Stimulated activated naive CD4-positive, alpha-beta T cell (primary cell): ENCODE results near the gene ASXL3.

Experiments used
- DNase-seq, 6 experiments: peaks; one replicate each; lab custom pipeline; 2025; lab: John Stamatoyannopoulos, UW

Gene ASXL3

DNA sequence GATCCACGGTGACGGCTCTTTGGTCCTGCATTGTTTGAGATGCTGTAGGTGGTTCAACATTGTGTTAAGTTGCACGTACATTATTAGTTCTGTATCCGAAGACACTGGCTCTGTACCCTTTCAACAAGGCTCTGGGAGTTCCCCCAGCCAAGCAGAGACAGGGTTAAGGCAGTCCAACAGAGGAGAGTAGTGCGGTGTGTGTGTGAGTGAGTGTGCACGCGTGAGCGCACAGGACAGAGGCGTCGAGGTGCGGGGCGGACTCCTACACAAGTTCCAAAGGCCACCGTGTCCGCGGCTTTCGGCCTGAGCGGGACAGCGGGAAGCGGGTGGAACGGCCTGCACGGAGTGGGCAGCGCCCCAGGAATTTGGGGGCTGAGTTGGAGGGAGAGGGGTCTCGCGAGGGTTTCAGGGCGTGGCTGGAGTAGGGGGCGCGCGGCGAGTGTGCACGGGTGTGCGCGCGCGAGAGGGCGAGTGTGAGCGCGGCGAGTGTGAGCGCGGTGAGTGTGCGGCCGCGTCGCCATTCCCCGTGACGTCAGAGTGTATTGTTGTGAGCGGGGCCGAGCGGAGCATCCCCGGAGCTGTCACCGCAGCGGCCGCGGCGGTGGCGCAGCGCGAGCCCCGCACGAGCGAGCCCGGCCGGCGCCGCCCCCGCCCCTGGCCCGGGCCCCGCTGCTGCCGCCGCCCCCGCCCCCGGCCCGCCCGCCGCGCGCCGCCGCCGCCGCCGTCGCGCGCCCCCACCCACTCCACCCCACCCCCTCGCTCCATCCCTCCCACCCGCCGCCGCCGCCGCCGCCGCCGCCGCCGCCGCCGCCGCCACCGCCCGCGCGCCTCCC, at the start of gene ASXL3:
Gene ASXL3, plus strand, starts transcription at position 535 of the 833 bp plus-strand sequence. CDS start 413 bp downstream, outside the sequence.
- DNase-seq, result peak in 1 of 6 experiments; percentile 1

DNA sequence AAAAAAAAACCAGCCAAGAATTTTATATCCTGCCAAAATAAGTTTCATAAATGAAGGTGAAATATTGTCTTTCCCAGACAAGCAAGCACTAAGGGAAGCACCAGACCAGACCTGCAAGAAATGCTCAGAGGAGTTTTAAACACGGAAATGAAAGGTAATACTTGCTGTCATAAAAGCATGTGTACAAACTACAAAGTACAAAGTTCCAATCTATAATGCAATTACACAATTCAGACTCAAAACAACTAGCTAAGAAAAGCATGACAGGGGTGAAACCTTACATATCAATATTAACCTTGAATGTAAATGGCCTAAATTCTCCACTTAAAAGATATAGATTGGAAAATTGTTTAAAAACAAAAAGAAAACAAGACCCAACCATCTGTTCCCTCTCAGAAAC, 45.0 kb upstream of the ASXL3 start:
- no peak for DNase-seq

DNA sequence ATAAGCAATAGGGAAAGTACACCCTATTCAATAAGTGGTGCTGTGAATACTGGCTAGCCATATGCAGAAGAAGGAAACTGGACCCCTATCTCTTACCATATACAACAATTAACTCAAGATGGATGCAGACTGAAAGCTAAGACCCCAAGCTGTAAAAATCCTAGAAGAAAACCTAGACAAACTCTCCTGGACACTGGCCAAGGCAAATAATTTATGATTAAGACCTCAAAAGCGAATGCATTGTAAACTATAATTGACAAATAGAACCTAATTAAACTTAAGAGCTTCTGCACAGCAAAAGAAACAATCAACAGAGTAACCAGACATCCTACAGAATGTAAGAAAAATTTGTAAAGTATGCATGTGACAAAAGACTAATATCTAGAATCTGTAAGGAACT, 41.1 kb upstream of the ASXL3 start:
- DNase-seq, result no peak

DNA sequence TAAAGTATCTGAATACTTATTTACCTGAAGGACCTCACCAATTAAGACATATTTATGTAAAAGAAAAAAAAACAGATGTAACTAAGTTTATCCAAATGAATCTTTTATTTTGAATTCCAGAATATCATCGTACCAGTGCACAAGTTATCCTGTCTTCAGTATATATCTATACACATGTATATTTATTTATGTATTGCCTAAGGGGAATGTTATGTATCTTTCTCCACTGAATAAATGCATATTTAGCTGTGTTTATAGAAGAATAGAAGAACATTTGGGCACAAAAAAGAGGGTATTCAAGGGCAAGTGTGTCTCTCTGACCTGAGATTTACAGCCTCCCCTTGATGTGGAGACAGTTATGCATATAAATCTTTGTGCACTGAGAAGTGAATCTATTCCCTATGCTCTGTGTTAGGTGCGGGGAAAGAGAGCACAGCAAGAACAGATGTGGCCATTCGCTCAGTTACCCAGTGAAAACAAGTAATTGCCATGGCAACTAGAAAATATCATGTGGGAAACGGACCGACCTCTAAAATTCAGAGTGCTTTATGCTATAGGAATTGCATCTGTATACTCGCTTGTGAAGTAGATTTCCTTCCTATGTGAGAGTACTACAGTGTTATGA, 39.5 kb upstream of the ASXL3 start:
- no peak for DNase-seq

DNA sequence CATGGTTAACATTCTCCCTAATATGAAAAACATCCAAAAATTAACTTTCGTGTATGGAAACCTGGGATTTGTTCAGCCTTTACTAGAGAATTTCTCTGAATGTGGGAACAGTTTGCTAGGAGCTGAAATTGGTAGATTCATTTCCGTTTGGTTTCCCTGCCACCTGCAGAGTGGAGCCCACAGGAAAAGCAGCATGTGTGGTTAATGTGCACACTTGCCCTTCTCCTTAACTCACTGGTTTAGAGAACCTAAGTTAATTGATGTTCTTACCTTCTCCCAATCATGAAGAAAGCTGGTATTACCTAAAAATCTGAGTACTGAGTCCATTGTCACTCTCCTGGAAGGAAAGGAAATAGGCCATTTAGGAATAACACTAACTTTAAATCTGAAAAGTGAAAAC, 37.6 kb upstream of the ASXL3 start:
- no peak for DNase-seq

DNA sequence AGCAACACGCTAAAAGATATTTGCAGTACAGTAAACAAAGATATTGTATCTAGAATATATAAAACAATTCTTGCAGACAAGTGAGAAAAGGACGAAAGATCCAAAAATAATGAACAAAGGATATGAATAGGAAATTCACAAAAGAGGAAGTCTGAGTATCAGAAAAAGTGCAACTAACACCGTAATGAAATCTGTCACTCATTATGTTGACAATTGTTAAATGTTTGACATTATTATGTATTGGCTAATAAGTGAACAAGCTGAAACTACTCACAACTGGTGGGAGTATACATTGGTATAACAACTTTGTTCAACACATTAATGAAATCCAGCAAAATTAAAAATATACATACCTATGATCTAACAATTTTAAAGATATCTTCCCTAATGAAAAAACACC, 36.7 kb upstream of the ASXL3 start:
- DNase-seq, result no peak

DNA sequence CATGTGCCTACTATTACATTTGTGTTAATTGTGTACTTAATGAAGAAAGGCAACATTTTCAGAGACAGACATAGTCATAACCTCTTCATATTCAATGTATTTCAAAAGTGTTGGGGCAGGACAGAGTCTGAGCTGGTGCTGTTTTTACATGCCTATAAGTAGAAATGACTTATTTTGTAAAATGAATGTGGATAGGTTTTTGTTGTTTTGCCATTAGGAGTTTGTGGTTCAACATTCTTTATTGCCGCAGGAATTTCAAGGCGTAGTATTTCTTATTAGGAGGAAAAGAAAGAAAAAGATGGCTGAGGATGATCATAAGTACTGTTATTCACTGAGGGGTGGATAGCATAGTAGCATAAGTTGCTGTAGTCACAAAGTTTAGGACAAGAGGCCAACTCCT, 21.2 kb upstream of the ASXL3 start:
- DNase-seq, result no peak

DNA sequence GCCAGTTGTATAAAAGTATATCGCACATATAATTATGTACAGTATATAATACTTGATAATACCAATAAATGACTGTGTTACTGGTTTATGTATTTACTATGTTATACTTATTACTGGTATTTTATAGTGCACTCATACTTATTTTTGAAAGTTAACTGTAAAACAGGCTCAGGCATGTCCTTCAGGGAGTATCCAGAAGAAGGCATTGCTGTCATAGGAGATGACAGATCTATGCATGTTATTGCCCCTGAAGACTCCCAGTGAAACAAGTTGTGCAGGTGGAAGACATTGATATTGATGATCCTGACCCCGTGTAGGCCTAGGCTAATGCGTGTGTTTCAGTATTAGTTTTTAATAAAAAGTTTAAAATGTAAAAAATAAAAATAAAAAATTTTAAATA, 20.3 kb upstream of the ASXL3 start:
- no peak for DNase-seq

DNA sequence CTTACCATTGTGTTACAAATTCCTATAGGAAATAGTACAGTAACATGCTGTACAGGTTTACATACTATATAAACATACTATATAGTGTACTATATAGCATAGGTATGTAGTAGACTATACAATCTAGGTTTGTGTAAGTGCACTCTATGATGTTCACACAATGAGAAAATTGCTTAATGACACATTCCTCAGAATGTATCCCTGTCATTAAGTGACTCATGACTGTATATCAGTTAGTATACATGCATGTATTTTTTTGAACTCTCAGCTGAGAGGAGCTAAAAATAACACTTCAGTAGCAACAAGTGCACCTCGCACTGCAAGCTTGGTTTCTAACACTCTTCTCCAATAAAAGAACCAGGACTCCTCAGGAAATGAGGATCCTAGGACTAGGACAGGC, 19.5 kb upstream of the ASXL3 start:
- no peak for DNase-seq

DNA sequence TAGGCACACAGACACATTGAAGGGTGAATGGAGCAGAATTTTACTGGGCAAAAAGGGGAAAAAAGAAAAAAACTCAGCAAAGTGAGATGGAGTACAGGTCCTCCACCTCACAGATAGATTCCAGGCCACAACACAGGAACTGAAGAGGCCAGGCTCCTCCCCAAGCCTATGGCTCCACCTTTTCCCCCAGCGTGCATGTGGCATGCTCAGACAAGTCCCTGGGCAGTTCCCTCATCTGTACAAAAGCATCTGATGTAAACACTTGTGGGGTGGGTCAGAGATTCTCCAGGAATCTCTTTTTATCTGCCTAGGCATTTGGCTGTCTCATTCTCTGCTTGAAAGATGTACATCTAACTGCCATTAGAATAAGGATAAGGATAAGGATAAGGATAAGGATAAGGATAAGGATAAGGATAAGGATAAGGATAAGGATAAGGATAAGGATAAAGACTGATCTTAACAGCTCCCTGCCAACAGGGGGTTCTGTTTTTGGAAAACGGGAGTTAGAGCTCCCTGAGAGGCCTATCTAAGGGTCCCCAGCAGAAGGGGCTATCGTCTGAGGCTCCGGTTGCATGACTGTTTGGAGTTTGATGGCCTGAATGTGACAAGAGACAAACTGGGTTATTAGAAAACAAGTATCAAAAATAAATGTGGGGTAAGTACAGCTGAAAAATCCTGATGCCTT, 17.2 kb upstream of the ASXL3 start:
- DNase-seq, result no peak

DNA sequence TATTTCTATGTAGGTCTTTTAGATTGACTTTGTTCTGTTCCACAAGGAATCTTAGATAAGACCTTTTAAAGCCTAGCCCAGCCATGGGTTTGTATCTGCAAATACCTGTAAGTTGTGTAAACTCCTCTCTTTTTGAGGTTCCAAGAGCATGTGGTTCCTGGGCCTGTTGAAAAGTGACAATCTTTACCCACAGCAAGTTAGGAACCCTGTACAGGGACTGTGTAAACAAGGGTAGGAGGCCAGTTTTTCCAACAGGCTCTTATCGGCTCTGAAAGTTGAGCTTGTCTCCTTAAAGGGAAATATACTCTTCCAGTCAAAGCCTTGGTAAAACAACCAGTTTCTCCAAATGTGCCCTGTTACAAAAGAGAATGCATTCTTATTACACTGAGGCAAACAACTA, 15.3 kb upstream of the ASXL3 start:
- no peak for DNase-seq

DNA sequence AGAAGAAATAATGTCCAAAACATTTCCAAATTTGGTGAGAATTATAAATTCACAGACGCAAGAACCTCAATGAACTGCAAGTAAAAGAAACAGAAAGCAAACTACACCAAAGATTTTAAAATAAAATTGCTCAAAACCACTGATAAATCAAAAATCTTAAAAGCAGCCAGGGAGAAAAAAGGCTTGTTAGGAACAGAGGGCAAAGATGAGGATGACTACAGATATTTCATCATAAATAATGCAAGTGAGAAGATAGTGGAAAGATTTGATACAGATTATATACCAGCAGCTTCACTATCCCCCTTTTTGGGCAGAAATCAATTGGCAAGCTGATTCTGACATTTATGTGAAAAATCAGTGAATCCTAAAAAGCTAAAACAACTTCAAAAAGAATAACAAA, 10.3 kb upstream of the ASXL3 start:
- DNase-seq, result no peak

DNA sequence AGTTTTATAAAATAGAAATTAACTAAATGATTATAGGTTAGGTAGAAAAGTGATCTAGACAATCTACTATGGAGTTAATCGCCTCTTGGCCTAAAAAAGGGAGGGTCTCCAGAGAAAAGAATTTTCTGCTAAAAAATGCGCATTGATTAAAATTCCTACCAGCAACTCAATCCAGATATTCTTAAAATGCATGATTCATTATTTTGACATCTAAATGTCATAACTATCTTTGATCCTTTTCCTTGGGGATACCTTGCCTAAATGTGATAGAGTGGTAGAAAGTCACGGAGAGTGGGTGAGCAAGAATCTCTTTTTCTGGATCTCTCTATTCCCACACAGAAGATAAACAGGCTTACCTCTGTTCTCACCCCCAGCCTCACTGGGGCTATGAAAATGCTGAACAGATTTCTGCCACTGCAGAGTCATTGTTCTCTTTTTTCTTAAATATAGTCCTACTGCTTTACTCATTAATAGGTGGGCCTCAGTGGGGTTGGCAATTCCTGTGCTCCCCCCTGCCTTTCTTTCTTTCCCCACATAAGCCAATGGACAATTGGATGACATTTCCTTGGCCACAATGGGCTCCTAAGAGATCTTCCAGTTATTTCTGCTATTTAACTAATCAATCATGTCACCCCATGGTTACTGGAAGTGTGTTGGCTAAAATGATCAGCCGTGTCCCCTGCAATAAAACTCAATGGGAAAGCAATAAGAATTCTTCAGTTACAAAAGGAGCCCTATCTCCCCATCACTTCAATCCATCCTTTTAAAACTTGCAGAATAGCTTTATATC, 5.8 kb upstream of the ASXL3 start:
- DNase-seq, result no peak

DNA sequence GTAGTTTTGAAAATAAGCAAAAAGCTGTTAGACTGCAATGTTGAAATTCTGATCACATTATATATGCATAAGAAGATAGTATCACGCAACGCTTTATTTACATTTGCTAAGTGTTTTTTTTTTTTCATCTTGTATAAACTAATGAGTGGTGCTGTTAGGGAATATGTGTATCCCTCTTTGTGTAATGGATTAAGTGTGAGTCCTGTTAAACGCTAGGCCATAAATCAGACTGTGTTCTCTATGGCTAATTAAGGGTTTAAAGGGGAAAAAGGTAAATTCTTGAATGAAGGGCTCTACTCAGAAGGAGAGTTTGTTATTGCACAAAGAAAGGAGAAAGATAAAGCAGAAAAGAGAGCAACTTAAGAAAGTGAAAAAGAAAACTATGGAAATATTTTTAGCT, 4.8 kb upstream of the ASXL3 start:
- no peak for DNase-seq

DNA sequence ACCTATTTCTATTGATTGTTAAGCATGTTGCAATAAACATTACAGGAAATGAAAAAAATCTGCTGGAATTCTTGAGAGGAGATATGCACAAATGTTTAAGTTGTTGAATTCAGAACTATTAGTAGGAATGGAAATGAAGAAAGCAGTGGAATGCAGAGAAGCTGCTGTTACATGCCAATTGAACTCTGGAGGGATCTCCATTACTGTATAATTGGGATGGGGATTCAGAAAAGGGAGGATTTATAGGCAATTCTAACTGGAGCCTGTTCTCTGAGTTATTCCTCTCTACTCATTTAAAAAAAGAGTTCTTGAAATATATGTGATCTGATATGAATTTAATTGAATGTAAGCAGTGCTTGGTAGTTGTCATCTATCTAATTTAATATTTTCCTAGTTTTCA, 2.6 kb upstream of the ASXL3 start:
- no peak for DNase-seq

DNA sequence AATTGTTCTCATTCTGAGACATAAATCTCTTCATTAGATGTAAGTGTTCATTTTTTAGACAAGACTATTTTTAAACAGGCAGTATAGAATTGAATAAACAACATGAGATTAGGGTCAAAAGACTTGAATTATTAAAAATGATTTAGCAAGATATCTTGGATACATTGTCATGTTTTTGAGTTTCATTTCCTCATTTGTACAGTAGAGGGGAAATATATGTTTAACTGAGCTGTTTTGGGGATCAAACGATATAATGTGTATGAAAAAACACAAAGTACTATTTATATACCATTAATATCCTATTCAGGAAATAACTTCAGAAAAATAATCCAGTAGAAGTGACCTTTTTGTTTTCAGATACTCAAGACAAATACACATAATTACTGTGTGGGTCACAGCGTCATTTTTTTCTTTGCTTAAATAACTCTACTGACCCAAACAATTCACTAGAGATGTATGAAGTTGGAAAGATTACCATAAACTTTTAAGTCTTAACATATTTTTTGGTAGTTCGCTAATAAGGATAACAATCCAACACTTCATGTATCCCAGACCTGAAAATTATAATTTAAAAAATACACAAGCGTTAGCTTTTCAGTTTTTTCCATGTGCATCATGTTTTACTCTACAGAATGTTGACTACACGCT, 896 bp upstream of the ASXL3 start:
- no peak for DNase-seq

DNA sequence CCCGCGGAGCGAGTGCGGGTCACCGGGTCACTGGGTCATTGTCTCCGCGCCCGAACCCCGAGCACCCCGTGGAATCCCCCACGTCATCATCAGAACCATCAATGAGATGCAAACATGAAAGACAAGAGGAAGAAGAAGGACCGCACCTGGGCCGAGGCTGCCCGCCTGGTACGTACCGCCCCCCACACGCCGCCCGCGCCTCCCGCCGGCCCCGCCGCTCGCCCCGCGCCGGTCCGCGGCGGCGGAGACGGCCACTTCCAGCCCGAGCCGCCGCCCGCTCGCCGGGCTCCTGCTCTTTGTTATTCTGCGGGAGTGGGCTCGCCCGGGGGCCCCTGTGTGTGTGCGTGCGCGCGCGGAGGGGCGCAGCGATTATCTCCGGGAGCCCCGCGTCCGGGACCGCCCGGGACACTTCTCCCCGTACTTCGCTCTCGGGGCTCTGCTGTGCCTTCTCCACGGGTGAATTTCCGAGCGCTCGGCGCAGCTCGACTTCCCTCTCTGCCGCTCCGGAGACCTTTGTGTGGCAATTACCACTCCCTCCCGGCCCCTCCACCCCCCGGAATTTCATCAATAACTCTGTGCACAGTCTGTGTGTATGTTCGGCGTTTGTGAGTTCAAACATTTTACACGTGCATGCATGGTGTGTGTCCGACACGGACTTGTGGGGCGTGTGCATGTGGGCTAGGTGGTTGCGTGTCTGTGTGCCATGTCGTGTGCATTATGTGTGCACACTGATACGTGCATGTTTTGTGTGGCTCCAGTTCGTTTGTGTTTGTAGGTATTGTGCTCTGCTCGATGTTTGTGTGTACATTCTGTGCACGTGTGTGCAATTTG, 714 bp downstream of the ASXL3 start:
- no peak for DNase-seq

DNA sequence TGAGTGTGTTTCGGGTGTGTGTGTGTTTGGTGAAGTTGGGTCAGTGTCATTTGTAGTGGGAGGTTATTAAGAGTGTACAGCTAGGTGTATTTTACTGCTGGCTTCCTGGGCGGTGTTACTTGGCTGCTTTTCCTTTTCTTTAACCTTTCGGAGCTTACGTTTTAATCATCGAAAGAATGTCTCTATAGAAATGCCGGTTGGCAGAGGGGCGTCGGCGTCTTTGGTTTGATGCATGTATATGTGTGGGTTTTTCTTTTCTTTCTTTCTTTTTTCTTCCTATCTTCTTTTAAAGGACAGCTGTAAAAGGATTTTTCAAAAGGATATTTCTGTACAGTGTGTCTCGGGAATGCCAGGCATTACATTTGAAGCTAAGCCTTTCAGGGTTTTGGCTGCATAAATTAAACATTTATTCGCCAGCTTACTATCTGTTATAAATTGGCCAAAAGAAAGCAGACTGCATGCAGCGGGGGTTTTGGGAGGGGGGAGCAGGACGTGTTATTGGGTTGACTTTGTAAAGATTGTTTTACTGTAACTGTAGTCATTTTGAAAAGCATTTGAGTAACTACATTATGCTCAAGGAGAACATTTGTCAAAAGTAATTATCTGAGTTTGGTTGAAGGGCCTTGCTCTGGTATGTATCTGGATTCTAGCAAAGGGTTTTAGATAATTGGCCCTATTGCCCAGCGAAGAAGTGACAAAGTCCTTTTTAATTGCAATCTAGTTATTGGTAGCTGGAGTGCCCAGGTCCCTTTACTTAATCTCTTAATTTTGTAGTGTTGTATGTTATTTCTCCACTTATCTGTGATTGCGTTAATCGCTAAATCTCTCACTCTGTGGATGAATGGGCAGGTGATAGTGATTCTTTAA, 1.6 kb downstream of the ASXL3 start:
- DNase-seq, result no peak

DNA sequence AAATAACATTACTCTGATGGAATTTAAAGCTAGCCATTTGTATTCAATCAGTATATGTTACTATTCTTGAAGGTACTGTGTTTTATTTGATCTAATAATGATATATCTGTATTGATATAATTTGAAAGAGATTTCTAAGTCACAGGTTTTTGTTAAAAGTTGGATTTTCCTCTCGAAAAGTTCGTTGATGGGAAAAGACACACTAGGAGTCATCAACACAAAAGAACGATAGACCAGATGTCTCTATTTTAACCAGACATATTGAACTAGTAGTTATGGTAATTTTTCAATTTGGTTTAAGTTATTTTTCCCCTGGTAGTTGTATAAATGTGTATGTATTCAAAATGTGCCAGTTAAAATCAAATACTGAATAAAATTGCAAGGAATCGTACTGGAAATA, 2.5 kb downstream of the ASXL3 start:
- DNase-seq, result no peak

DNA sequence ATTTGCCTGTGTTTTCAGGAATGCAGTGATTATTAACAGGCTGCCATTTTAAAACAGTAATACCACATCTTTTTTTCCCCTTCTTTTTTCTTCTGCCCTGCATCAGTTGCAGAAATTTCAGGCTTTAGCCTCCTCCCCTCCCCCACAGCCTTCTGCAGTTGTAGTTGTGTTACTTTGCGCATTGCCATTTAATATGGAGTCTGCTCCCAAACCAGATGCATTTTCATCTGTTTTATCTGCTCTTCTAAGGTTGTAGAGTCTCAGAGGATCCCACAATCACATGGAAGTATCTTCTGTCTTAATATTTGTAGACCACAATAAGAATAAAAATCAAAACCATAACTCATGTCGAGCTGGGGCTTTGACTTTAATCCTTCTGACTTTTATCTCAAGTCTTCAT, 3.8 kb downstream of the ASXL3 start:
- DNase-seq, result no peak
